GM23338 (cell line): ENCODE results near the gene SMCO2. TPM values are rescaled to one million over a fixed set of nuclear protein-coding genes. Genes with fewer than 3 reads are reported as not detected.
"Not testable (repeated sequence)": the region's sequence is repeated elsewhere in the genome, so short reads cannot be mapped to it uniquely, and the experiment has no call there.

Experiments used
- ATAC-seq: fragments of 200-7000 bp; cut with Tn5 transposase; 3 replicates; pipeline ENCODE4 v1.9.1; 2020
- DNase-seq: peaks from one replicate; pipeline ENCODE4 v3.0.0-alpha.2; 2015; ENCODE audit warnings: low spot score
- H2AFZ ChIP-seq: fragments of 200-600 bp; sonication (generic); 2 replicates; pipeline ENCODE4 v1.8.0; 2016; ENCODE audit warnings: antibody characterized with exemption, mild to moderate bottlenecking, moderate library complexity
- H3F3A ChIP-seq: fragments of 200-600 bp; sonication (generic); replicated peaks from 2 replicates; pipeline ENCODE4 v1.8.0; 2017; ENCODE audit warnings: antibody characterized with exemption, mixed run types, low read depth
- H3K27ac ChIP-seq: fragments of 200-600 bp; sonication (generic); 2 replicates; pipeline ENCODE4 v1.6.1; 2016; ENCODE audit warnings: low read depth
- H3K27me3 ChIP-seq: fragments of 200-600 bp; sonication (generic); 2 replicates; pipeline ENCODE4 v1.8.0; 2016; ENCODE audit warnings: mild to moderate bottlenecking, mixed run types, moderate library complexity; ENCODE audit not compliant: insufficient read depth
- H3K36me3 ChIP-seq: fragments of 200-600 bp; sonication (generic); 2 replicates; pipeline ENCODE4 v1.8.0; 2016; ENCODE audit warnings: mild to moderate bottlenecking; ENCODE audit not compliant: insufficient read depth
- H3K4me1 ChIP-seq: fragments of 200-600 bp; sonication (generic); 2 replicates; pipeline ENCODE4 v1.8.0; 2016; ENCODE audit warnings: mild to moderate bottlenecking, moderate library complexity; ENCODE audit not compliant: insufficient read depth
- H3K4me2 ChIP-seq: fragments of 200-600 bp; sonication (generic); 2 replicates; pipeline ENCODE4 v1.7.1; 2017; ENCODE audit warnings: mixed run types
- H3K4me3 ChIP-seq: fragments of 200-600 bp; sonication (generic); 2 replicates; pipeline ENCODE4 v1.6.1; 2016; ENCODE audit warnings: mixed run types
- H3K79me2 ChIP-seq: fragments of 200-600 bp; sonication (generic); replicated peaks from 2 replicates; pipeline ENCODE4 v1.8.0; 2017; ENCODE audit warnings: mild to moderate bottlenecking; ENCODE audit not compliant: insufficient read depth
- H3K9me2 ChIP-seq: fragments of 200-600 bp; sonication (generic); 2 replicates; pipeline ENCODE4 v1.8.0; 2017; ENCODE audit not compliant: insufficient read depth
- H4K20me1 ChIP-seq: fragments of 200-600 bp; sonication (generic); replicated peaks from 2 replicates; pipeline ENCODE4 v1.8.0; 2017; ENCODE audit warnings: mild to moderate bottlenecking; ENCODE audit not compliant: insufficient read depth
- H3K27ac Mint-ChIP-seq: 2 replicates; pipeline ENCODE4 v1.8.0; 2020; ENCODE audit warnings: inconsistent platforms, mild to moderate bottlenecking, moderate library complexity, mixed read lengths
- H3K27me3 Mint-ChIP-seq: 3 replicates; pipeline ENCODE4 v1.8.0; 2022; ENCODE audit warnings: low read depth, mild to moderate bottlenecking, moderate library complexity, mixed read lengths, inconsistent platforms; ENCODE audit not compliant: insufficient read depth, poor library complexity
- H3K36me3 Mint-ChIP-seq: 3 replicates; pipeline ENCODE4 v1.8.0; 2021; ENCODE audit warnings: low read depth, mild to moderate bottlenecking, inconsistent platforms, moderate library complexity, mixed read lengths
- H3K4me1 Mint-ChIP-seq: 3 replicates; pipeline ENCODE4 v1.8.0; 2020; ENCODE audit warnings: mild to moderate bottlenecking, inconsistent platforms, mixed read lengths
- H3K4me3 Mint-ChIP-seq: 3 replicates; pipeline ENCODE4 v1.8.0; 2021; ENCODE audit warnings: moderate library complexity, mild to moderate bottlenecking, inconsistent platforms, mixed read lengths
- H3K9me3 Mint-ChIP-seq: 3 replicates; pipeline ENCODE4 v1.8.0; 2020; ENCODE audit warnings: moderate library complexity, mild to moderate bottlenecking, inconsistent platforms, mixed read lengths
- ETS1 ChIP-seq: IDR thresholded peaks from 2 replicates; pipeline ENCODE4 v1.6.1; 2016; ENCODE audit warnings: antibody characterized with exemption
- EZH2 ChIP-seq: fragments of 200-600 bp; sonication (generic); IDR thresholded peaks from one replicate; pipeline ENCODE4 v1.8.0; 2017; ENCODE audit warnings: antibody characterized with exemption, mild to moderate bottlenecking, low read depth; ENCODE audit not compliant: unreplicated experiment
- EZH2phosphoT487 ChIP-seq: fragments of 200-600 bp; sonication (generic); IDR thresholded peaks from one replicate; pipeline ENCODE4 v1.8.1; 2018; ENCODE audit warnings: antibody characterized with exemption; ENCODE audit not compliant: unreplicated experiment
- JUNB ChIP-seq: IDR thresholded peaks from one replicate; pipeline ENCODE4 v1.6.1; 2016; ENCODE audit warnings: antibody characterized with exemption; ENCODE audit not compliant: unreplicated experiment
- STAT1 ChIP-seq: IDR thresholded peaks from one replicate; pipeline ENCODE4 v1.6.1; 2016; ENCODE audit warnings: antibody characterized with exemption; ENCODE audit not compliant: unreplicated experiment
- ZNF114 ChIP-seq: fragments of 250-450 bp; sonication (Bioruptor Pico); IDR thresholded peaks from 2 replicates; pipeline ENCODE4 v1.5.0; 2020; ENCODE audit warnings: mild to moderate bottlenecking, moderate library complexity
- ZNF331 ChIP-seq: fragments of 250-450 bp; sonication (Bioruptor Pico); IDR thresholded peaks from 2 replicates; pipeline ENCODE4 v1.5.0; 2020; ENCODE audit warnings: low read depth, mild to moderate bottlenecking, moderate library complexity
- polyA plus RNA-seq: library from polyadenylated mRNA; unstranded; fragments of >200 nt; fragmentation: Nextera tagmentation; extraction: Ambion mirVana; gene quantifications from 2 replicates; pipeline ENCODE4 v1.2.1, GENCODE V29; 2016
- total RNA-seq: library from RNA; depleted of rRNA; stranded (reverse); fragments of >200 nt; shearing (Covaris generic); gene quantifications from 2 replicates; pipeline ENCODE4 v1.2.3, GENCODE V29; 2014
- TF ChIP-seq, protein P1 (sequence below): fragments of 250-450 bp; sonication (Bioruptor Pico); IDR thresholded peaks from 2 replicates; pipeline ENCODE4 v1.5.0; 2020; ENCODE audit warnings: mild to moderate bottlenecking, moderate library complexity
- TF ChIP-seq, protein P2 (sequence below), 2 experiments: fragments of 200-600 bp in 1 of 2; sonication (generic) in 1 of 2; conservative IDR thresholded peaks; 2 replicates each; pipeline versions ENCODE4 v1.5.1 to v1.6.1; 2016 to 2017; ENCODE audit warnings: antibody characterized with exemption in 2 of 2, low read depth in 2 of 2, mild to moderate bottlenecking in 2 of 2, moderate library complexity in 1 of 2

The SMCO2 gene
- total and polyA plus RNA-seq, 2 experiments from 2014 or later = 0.86 TPM; not detected in 1

DNA sequence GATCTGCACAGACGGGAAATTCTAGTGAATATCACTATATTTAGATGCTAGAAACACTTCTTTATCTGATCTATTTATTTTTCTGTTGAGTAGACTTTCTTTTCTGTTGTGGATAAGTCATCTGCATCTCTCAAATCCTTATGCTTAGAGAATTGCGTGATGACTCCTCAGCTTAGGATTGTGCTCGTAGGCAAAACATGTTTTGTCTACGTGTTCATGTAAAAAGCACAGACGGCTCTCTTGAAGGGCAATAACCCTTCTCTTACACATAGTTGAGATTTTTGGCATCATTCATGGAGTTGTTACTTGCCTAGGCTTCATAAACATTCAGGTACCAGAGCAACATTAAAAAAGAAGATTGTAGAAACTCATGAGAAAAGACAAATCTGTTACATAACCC lies 96.1 kb downstream of the SMCO2 start:
- Histone ChIP-seq H4K20me1 (no peaks in the 10 kb centered on the region; the same call in 1 of the 2 replicates), H3K4me1 (no peaks in the 10 kb centered on the region), H3K4me3 (no peak overlapping the region), H3K27me3 (no peaks in the 10 kb centered on the region), H3K4me2 (no peak overlapping the region), H3K36me3 (no peaks in the 10 kb centered on the region), H3F3A (no peaks in the 10 kb centered on the region), H3K9me2 (no peaks in the 10 kb centered on the region), H2AFZ (no peak overlapping the region), H3K79me2 (peaks cover 62% of the 10 kb centered on the region), H3K27ac (no peak overlapping the region)
- ATAC-seq = no peak
- H3K4me3 Mint-ChIP-seq = no peak overlapping the region
- no peaks in the 10 kb centered on the region for H3K9me3 Mint-ChIP-seq
- no peak for DNase-seq
- no peak overlapping the region for H3K27ac Mint-ChIP-seq
- 0 out of 3 replicates have a peak, but pooled peaks cover 5% of the 10 kb centered on the region for H3K36me3 Mint-ChIP-seq
- peaks cover 21% of the 10 kb centered on the region for H3K4me1 Mint-ChIP-seq
- no peaks in the 10 kb centered on the region for H3K27me3 Mint-ChIP-seq
- no peak for TF ChIP-seq JUNB

DNA sequence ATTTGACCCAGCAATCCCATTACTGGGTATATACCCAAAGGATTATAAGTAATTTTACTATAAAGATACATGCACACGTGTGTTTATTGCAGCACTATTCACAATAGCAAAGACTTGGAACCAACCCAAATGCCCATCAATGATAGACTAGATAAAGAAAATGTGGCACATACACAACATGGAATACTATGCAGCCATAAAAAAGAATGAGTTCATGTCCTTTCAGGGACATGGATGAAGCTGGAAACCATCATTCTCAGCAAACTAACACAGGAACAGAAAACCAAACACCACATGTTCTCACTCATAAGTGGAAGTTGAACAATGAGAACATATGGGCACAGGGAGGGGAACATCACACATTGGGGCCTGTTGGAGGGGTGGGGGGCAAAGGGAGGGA lies 98.3 kb downstream of the SMCO2 start:
- not testable (repeated sequence) for H3K27ac ChIP-seq, H3F3A ChIP-seq, H4K20me1 ChIP-seq, H3K4me3 Mint-ChIP-seq, H3K36me3 Mint-ChIP-seq, H3K4me1 ChIP-seq, H3K27me3 Mint-ChIP-seq, H3K36me3 ChIP-seq, H3K9me3 Mint-ChIP-seq, ATAC-seq, H3K27ac Mint-ChIP-seq, H3K27me3 ChIP-seq, H2AFZ ChIP-seq, H3K9me2 ChIP-seq, H3K4me3 ChIP-seq, DNase-seq, H3K4me2 ChIP-seq
- peaks cover 25% of the 10 kb centered on the region for H3K4me1 Mint-ChIP-seq
- H3K79me2 ChIP-seq = peaks cover 44% of the 10 kb centered on the region

DNA sequence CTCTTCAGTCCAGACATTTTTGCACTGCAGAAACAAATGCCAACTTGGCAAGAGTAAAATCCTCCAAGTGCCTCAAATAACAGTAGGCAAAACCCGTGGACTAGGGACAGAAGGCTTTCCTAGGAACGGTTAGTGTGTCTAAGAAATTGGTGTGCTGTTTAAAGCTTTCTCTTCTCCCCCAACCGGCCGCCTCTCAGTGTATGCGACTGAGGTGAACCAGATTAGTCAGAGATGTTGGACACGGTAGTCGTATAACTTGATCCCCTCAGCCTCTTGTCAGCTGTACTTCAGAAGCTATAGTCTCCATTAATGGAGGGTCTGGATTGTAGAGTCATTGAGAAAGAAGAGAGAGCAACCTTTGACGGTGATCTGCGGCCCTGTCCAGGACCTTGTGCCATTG lies 99.1 kb downstream of the SMCO2 start:
- ATAC-seq = no peak
- DNase-seq = no peak
- no peak overlapping the region for H3K27ac ChIP-seq
- peaks cover 30% of the 10 kb centered on the region for H3K4me1 Mint-ChIP-seq
- H3K27me3 ChIP-seq = no peaks in the 10 kb centered on the region
- H3K79me2 ChIP-seq = peaks cover 36% of the 10 kb centered on the region
- no peak overlapping the region for H3K27ac Mint-ChIP-seq
- no peak overlapping the region for H2AFZ ChIP-seq
- no peaks in the 10 kb centered on the region for H3K9me3 Mint-ChIP-seq
- H3K27me3 Mint-ChIP-seq = no peaks in the 10 kb centered on the region
- no peak overlapping the region for H3K4me3 ChIP-seq
- no peaks in the 10 kb centered on the region; the same call in none of the 2 replicates for H4K20me1 ChIP-seq
- peaks cover 11% of the 10 kb centered on the region for H3K4me1 ChIP-seq
- no peaks in the 10 kb centered on the region for H3K9me2 ChIP-seq
- H3F3A ChIP-seq = no peaks in the 10 kb centered on the region
- 0 out of 3 replicates have a peak, but pooled peaks cover 5% of the 10 kb centered on the region for H3K36me3 Mint-ChIP-seq
- H3K4me3 Mint-ChIP-seq = no peak overlapping the region
- H3K36me3 ChIP-seq = no peaks in the 10 kb centered on the region
- H3K4me2 ChIP-seq = no peak overlapping the region
- TF ChIP-seq ETS1 (no peak), ZNF331 (CRISPR knock-in tag) (no peak), ZNF114 (CRISPR knock-in tag) (no peak), STAT1 (no peak), EZH2 (no peak), EZH2phosphoT487 (no peak)
- TF ChIP-seq, protein P1, sequence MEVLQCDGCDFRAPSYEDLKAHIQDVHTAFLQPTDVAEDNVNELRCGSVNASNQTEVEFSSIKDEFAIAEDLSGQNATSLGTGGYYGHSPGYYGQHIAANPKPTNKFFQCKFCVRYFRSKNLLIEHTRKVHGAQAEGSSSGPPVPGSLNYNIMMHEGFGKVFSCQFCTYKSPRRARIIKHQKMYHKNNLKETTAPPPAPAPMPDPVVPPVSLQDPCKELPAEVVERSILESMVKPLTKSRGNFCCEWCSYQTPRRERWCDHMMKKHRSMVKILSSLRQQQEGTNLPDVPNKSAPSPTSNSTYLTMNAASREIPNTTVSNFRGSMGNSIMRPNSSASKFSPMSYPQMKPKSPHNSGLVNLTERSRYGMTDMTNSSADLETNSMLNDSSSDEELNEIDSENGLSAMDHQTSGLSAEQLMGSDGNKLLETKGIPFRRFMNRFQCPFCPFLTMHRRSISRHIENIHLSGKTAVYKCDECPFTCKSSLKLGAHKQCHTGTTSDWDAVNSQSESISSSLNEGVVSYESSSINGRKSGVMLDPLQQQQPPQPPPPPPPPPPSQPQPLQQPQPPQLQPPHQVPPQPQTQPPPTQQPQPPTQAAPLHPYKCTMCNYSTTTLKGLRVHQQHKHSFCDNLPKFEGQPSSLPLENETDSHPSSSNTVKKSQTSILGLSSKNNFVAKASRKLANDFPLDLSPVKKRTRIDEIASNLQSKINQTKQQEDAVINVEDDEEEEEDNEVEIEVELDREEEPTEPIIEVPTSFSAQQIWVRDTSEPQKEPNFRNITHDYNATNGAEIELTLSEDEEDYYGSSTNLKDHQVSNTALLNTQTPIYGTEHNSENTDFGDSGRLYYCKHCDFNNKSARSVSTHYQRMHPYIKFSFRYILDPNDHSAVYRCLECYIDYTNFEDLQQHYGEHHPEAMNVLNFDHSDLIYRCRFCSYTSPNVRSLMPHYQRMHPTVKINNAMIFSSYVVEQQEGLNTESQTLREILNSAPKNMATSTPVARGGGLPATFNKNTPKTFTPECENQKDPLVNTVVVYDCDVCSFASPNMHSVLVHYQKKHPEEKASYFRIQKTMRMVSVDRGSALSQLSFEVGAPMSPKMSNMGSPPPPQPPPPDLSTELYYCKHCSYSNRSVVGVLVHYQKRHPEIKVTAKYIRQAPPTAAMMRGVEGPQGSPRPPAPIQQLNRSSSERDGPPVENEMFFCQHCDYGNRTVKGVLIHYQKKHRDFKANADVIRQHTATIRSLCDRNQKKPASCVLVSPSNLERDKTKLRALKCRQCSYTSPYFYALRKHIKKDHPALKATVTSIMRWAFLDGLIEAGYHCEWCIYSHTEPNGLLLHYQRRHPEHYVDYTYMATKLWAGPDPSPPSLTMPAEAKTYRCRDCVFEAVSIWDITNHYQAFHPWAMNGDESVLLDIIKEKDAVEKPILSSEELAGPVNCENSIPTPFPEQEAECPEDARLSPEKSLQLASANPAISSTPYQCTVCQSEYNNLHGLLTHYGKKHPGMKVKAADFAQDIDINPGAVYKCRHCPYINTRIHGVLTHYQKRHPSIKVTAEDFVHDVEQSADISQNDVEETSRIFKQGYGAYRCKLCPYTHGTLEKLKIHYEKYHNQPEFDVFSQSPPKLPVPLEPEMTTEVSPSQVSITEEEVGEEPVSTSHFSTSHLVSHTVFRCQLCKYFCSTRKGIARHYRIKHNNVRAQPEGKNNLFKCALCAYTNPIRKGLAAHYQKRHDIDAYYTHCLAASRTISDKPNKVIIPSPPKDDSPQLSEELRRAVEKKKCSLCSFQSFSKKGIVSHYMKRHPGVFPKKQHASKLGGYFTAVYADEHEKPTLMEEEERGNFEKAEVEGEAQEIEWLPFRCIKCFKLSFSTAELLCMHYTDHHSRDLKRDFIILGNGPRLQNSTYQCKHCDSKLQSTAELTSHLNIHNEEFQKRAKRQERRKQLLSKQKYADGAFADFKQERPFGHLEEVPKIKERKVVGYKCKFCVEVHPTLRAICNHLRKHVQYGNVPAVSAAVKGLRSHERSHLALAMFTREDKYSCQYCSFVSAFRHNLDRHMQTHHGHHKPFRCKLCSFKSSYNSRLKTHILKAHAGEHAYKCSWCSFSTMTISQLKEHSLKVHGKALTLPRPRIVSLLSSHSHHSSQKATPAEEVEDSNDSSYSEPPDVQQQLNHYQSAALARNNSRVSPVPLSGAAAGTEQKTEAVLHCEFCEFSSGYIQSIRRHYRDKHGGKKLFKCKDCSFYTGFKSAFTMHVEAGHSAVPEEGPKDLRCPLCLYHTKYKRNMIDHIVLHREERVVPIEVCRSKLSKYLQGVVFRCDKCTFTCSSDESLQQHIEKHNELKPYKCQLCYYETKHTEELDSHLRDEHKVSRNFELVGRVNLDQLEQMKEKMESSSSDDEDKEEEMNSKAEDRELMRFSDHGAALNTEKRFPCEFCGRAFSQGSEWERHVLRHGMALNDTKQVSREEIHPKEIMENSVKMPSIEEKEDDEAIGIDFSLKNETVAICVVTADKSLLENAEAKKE (CRISPR knock-in tag) = no peak
- TF ChIP-seq, protein P2, sequence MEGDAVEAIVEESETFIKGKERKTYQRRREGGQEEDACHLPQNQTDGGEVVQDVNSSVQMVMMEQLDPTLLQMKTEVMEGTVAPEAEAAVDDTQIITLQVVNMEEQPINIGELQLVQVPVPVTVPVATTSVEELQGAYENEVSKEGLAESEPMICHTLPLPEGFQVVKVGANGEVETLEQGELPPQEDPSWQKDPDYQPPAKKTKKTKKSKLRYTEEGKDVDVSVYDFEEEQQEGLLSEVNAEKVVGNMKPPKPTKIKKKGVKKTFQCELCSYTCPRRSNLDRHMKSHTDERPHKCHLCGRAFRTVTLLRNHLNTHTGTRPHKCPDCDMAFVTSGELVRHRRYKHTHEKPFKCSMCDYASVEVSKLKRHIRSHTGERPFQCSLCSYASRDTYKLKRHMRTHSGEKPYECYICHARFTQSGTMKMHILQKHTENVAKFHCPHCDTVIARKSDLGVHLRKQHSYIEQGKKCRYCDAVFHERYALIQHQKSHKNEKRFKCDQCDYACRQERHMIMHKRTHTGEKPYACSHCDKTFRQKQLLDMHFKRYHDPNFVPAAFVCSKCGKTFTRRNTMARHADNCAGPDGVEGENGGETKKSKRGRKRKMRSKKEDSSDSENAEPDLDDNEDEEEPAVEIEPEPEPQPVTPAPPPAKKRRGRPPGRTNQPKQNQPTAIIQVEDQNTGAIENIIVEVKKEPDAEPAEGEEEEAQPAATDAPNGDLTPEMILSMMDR (conservative IDR thresholded peaks at IDR 0.05; ENCODE audit: low read depth in 2 of 2) = no peak
